Osteocyte (in vitro differentiated cells): Measurements from ENCODE around the gene CDKN1C. TPM values are rescaled to one million over a fixed set of nuclear protein-coding genes. Genes with fewer than 3 reads are reported as not detected.
A peak's percentile ranks its signal among the peaks of the same experiment; 100 is the strongest.

Experiments used
- DNase-seq: peaks from one replicate; pipeline ENCODE4 v3.0.0; 2021; ENCODE audit warnings: mixed read lengths; ENCODE audit not compliant: unreplicated experiment; ENCODE audit errors: extremely low spot score
- H3K27ac Mint-ChIP-seq: one replicate; pipeline ENCODE4 v1.8.0; 2021; ENCODE audit warnings: mild to moderate bottlenecking, mixed read lengths; ENCODE audit not compliant: unreplicated experiment
- H3K27me3 Mint-ChIP-seq: one replicate; pipeline ENCODE4 v1.8.0; 2021; ENCODE audit warnings: mixed read lengths; ENCODE audit not compliant: unreplicated experiment
- H3K36me3 Mint-ChIP-seq: one replicate; pipeline ENCODE4 v1.8.0; 2021; ENCODE audit warnings: mixed read lengths; ENCODE audit not compliant: unreplicated experiment
- H3K4me1 Mint-ChIP-seq: one replicate; pipeline ENCODE4 v1.8.0; 2021; ENCODE audit warnings: mixed read lengths; ENCODE audit not compliant: unreplicated experiment
- H3K4me3 Mint-ChIP-seq: one replicate; pipeline ENCODE4 v1.8.0; 2021; ENCODE audit warnings: mild to moderate bottlenecking, moderate library complexity, mixed read lengths; ENCODE audit not compliant: unreplicated experiment
- H3K9me3 Mint-ChIP-seq: one replicate; pipeline ENCODE4 v1.8.0; 2021; ENCODE audit warnings: mixed read lengths; ENCODE audit not compliant: unreplicated experiment
- total RNA-seq: library from RNA; stranded (reverse); gene quantifications from 2 replicates; pipeline ENCODE4 v1.2.1, GENCODE V29; 2021
- TF ChIP-seq, protein P1 (sequence below): fragments of 200-600 bp; sonication (generic); IDR thresholded peaks from 2 replicates; pipeline ENCODE4 v1.5.0; 2021; ENCODE audit warnings: antibody characterized with exemption, mild to moderate bottlenecking, moderate library complexity

CDKN1C gene
- total RNA-seq, 1 donor from 2014 or later = 19.2 TPM

- TF ChIP-seq, protein P1, sequence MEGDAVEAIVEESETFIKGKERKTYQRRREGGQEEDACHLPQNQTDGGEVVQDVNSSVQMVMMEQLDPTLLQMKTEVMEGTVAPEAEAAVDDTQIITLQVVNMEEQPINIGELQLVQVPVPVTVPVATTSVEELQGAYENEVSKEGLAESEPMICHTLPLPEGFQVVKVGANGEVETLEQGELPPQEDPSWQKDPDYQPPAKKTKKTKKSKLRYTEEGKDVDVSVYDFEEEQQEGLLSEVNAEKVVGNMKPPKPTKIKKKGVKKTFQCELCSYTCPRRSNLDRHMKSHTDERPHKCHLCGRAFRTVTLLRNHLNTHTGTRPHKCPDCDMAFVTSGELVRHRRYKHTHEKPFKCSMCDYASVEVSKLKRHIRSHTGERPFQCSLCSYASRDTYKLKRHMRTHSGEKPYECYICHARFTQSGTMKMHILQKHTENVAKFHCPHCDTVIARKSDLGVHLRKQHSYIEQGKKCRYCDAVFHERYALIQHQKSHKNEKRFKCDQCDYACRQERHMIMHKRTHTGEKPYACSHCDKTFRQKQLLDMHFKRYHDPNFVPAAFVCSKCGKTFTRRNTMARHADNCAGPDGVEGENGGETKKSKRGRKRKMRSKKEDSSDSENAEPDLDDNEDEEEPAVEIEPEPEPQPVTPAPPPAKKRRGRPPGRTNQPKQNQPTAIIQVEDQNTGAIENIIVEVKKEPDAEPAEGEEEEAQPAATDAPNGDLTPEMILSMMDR = no peak
These were observed 8.4 kb upstream of the CDKN1C start for GRCh38 chr11:2893935-2894334.

GRCh38 chr11:2892967-2893528 is 7.5 kb upstream of the CDKN1C start:
- DNase-seq = no peak
- H3K4me1 Mint-ChIP-seq = peaks cover 21% of the 10 kb centered on the region
- peak overlapping the region; percentile 67 for H3K4me3 Mint-ChIP-seq
- no peaks in the 10 kb centered on the region for H3K27me3 Mint-ChIP-seq
- no peak overlapping the region for H3K27ac Mint-ChIP-seq
- H3K36me3 Mint-ChIP-seq = no peaks in the 10 kb centered on the region
- no peaks in the 10 kb centered on the region for H3K9me3 Mint-ChIP-seq
- TF ChIP-seq, protein P1 = no peak

More at GRCh38 chr11:2893935-2894334, 8.4 kb upstream of the CDKN1C start:
- H3K27ac Mint-ChIP-seq = no peak overlapping the region
- H3K27me3 Mint-ChIP-seq = no peaks in the 10 kb centered on the region
- no peak overlapping the region for H3K4me3 Mint-ChIP-seq
- no peak for DNase-seq
- peaks cover 26% of the 10 kb centered on the region for H3K4me1 Mint-ChIP-seq
- H3K9me3 Mint-ChIP-seq = no peaks in the 10 kb centered on the region
- H3K36me3 Mint-ChIP-seq = no peaks in the 10 kb centered on the region

- TF ChIP-seq, protein P1 = peak; percentile 94
- Mint-ChIP-seq H3K36me3 (no peaks in the 10 kb centered on the region), H3K4me1 (peaks cover 21% of the 10 kb centered on the region), H3K27me3 (no peaks in the 10 kb centered on the region), H3K27ac (peak overlapping the region; percentile 31), H3K4me3 (peak overlapping the region; percentile 67), H3K9me3 (no peaks in the 10 kb centered on the region)
- no peak for DNase-seq
These were observed 6.8 kb upstream of the CDKN1C start for GRCh38 chr11:2892215-2892966.

GRCh38 chr11:2891326-2892214 is 6.0 kb upstream of the CDKN1C start:
- H3K27ac Mint-ChIP-seq = no peak overlapping the region
- DNase-seq = no peak

More at GRCh38 chr11:2891326-2892214, 6.0 kb upstream of the CDKN1C start:
- Mint-ChIP-seq H3K4me3 (peak overlapping the region; percentile 59), H3K36me3 (no peaks in the 10 kb centered on the region), H3K9me3 (no peaks in the 10 kb centered on the region), H3K4me1 (peaks cover 22% of the 10 kb centered on the region), H3K27me3 (no peaks in the 10 kb centered on the region)
- TF ChIP-seq, protein P1 = no peak
